ENCODE measurements around the gene BNIP3. TPM values are rescaled to one million over a fixed set of nuclear protein-coding genes. Genes with fewer than 3 reads are reported as not detected.

BNIP3 gene
- total and polyA plus RNA-seq, 2 of the 13 experiments (the other 11 are each of a cell fraction or from before 2014, with no cell fraction given), result 73.7 to 223 TPM

DNA sequence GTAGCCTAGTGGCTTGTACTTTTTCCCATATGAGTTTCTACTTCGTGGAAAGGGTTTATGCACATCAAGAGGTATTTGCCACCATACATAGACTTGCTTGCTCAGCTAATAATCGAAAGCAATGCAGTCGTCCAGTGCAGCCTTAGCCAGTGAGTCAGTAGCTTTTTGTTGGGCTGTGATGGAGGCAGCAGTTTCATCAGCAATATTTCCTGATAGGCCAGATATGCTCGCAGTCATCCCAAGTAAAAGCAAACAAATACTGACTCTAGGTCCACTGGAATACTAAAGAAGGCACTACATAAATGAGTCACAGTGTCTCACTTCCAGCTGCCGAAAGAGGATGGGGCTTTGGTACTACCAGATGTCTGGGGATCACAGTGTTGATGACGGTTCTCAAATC, 2.1 kb upstream of the BNIP3 start (continued):
- TF ChIP-seq, protein P1, sequence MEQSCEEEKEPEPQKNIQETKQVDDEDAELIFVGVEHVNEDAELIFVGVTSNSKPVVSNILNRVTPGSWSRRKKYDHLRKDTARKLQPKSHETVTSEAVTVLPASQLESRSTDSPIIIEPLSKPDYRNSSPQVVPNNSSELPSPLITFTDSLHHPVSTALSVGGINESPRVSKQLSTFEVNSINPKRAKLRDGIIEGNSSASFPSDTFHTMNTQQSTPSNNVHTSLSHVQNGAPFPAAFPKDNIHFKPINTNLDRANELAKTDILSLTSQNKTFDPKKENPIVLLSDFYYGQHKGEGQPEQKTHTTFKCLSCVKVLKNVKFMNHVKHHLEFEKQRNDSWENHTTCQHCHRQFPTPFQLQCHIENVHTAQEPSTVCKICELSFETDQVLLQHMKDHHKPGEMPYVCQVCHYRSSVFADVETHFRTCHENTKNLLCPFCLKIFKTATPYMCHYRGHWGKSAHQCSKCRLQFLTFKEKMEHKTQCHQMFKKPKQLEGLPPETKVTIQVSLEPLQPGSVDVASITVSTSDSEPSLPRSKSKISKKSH (CRISPR knock-in tag; IDR thresholded peaks at IDR 0.05; ENCODE audit: borderline replicate concordance), result no peak
- TF ChIP-seq ZNF629 (CRISPR knock-in tag; conservative IDR thresholded peaks at IDR 0.05) (no peak), SP5 (CRISPR knock-in tag; IDR thresholded peaks at IDR 0.05; ENCODE audit: borderline replicate concordance, low read depth) (no peak), ZNF30 (CRISPR knock-in tag; IDR thresholded peaks at IDR 0.05) (no peak), FOXA3 (CRISPR knock-in tag; IDR thresholded peaks at IDR 0.05) (0 out of 2 replicates have a peak, but pooled peaks have one; percentile 9), HNRNPL (IDR thresholded peaks at IDR 0.05; ENCODE audit: low read depth, low read length) (no peak), ZNF34 (CRISPR knock-in tag; IDR thresholded peaks at IDR 0.05; ENCODE audit: borderline replicate concordance) (no peak), POLR2G (IDR thresholded peaks at IDR 0.05; ENCODE audit: low read depth, low read length) (peak; percentile 41; the same call in 1 of the 2 replicates), SAP130 (CRISPR knock-in tag; IDR thresholded peaks at IDR 0.05; ENCODE audit: low read depth) (peak; percentile 62), SNAPC2 (CRISPR knock-in tag; IDR thresholded peaks at IDR 0.05) (no peak), LCORL (IDR thresholded peaks at IDR 0.05) (no peak), LCORL (CRISPR knock-in tag; IDR thresholded peaks at IDR 0.05) (0 out of 2 replicates have a peak, but pooled peaks have one; percentile 31)
- TF ChIP-seq, protein P2, sequence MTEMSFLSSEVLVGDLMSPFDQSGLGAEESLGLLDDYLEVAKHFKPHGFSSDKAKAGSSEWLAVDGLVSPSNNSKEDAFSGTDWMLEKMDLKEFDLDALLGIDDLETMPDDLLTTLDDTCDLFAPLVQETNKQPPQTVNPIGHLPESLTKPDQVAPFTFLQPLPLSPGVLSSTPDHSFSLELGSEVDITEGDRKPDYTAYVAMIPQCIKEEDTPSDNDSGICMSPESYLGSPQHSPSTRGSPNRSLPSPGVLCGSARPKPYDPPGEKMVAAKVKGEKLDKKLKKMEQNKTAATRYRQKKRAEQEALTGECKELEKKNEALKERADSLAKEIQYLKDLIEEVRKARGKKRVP (CRISPR knock-in tag; IDR thresholded peaks at IDR 0.05), result peak in 1 of 2 experiments; percentile 73; a peak in 2 of 4 replicates
- TF ChIP-seq, protein P3, sequence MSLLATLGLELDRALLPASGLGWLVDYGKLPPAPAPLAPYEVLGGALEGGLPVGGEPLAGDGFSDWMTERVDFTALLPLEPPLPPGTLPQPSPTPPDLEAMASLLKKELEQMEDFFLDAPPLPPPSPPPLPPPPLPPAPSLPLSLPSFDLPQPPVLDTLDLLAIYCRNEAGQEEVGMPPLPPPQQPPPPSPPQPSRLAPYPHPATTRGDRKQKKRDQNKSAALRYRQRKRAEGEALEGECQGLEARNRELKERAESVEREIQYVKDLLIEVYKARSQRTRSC (CRISPR knock-in tag; IDR thresholded peaks at IDR 0.05; ENCODE audit: low read depth), result no peak
- TF ChIP-seq, protein P4, sequence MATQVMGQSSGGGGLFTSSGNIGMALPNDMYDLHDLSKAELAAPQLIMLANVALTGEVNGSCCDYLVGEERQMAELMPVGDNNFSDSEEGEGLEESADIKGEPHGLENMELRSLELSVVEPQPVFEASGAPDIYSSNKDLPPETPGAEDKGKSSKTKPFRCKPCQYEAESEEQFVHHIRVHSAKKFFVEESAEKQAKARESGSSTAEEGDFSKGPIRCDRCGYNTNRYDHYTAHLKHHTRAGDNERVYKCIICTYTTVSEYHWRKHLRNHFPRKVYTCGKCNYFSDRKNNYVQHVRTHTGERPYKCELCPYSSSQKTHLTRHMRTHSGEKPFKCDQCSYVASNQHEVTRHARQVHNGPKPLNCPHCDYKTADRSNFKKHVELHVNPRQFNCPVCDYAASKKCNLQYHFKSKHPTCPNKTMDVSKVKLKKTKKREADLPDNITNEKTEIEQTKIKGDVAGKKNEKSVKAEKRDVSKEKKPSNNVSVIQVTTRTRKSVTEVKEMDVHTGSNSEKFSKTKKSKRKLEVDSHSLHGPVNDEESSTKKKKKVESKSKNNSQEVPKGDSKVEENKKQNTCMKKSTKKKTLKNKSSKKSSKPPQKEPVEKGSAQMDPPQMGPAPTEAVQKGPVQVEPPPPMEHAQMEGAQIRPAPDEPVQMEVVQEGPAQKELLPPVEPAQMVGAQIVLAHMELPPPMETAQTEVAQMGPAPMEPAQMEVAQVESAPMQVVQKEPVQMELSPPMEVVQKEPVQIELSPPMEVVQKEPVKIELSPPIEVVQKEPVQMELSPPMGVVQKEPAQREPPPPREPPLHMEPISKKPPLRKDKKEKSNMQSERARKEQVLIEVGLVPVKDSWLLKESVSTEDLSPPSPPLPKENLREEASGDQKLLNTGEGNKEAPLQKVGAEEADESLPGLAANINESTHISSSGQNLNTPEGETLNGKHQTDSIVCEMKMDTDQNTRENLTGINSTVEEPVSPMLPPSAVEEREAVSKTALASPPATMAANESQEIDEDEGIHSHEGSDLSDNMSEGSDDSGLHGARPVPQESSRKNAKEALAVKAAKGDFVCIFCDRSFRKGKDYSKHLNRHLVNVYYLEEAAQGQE (IDR thresholded peaks at IDR 0.05; ENCODE audit: borderline replicate concordance in 1 of 2, low read depth in 1 of 2, low read length in 2 of 2), result no peak
- TF ChIP-seq, protein P5, sequence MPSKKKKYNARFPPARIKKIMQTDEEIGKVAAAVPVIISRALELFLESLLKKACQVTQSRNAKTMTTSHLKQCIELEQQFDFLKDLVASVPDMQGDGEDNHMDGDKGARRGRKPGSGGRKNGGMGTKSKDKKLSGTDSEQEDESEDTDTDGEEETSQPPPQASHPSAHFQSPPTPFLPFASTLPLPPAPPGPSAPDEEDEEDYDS (CRISPR knock-in tag; IDR thresholded peaks at IDR 0.05), result 0 out of 2 replicates have a peak, but pooled peaks have one; percentile 8
- TF ChIP-seq, protein P6, sequence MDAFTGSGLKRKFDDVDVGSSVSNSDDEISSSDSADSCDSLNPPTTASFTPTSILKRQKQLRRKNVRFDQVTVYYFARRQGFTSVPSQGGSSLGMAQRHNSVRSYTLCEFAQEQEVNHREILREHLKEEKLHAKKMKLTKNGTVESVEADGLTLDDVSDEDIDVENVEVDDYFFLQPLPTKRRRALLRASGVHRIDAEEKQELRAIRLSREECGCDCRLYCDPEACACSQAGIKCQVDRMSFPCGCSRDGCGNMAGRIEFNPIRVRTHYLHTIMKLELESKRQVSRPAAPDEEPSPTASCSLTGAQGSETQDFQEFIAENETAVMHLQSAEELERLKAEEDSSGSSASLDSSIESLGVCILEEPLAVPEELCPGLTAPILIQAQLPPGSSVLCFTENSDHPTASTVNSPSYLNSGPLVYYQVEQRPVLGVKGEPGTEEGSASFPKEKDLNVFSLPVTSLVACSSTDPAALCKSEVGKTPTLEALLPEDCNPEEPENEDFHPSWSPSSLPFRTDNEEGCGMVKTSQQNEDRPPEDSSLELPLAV (CRISPR knock-in tag; conservative IDR thresholded peaks at IDR 0.05; ENCODE audit: low read depth), result no peak

Measured in HepG2 (cell line).